HepG2 (cell line): ENCODE measurements around the gene COLGALT1. TPM values are rescaled to one million over a fixed set of nuclear protein-coding genes. Genes with fewer than 3 reads are reported as not detected.

Experiments used
- ATRX ChIP-seq: sonication (generic); formaldehyde crosslinking; IDR thresholded peaks from 2 replicates; pipeline ENCODE4 v1.4.0; 2020; ENCODE audit warnings: missing genetic modification reagents, borderline replicate concordance
- BORCS8-MEF2B ChIP-seq: sonication (generic); formaldehyde crosslinking; IDR thresholded peaks from 2 replicates; pipeline ENCODE4 v1.8.0; 2022; ENCODE audit warnings: mild to moderate bottlenecking, missing genetic modification reagents
- HIVEP1 ChIP-seq: sonication (generic); formaldehyde crosslinking; IDR thresholded peaks from 2 replicates; pipeline ENCODE4 v1.4.0; 2020; ENCODE audit warnings: mild to moderate bottlenecking, missing genetic modification reagents
- KDM5A ChIP-seq: fragments of 200-600 bp; sonication (generic); IDR thresholded peaks from 2 replicates; pipeline ENCODE4 v1.7.0; 2018; ENCODE audit warnings: antibody characterized with exemption, mild to moderate bottlenecking, low read length, borderline replicate concordance
- MZF1 ChIP-seq: sonication (generic); formaldehyde crosslinking; IDR thresholded peaks from 2 replicates; pipeline ENCODE4 v1.8.1; 2023; ENCODE audit warnings: mild to moderate bottlenecking, missing genetic modification reagents, borderline replicate concordance
- NCOA5 ChIP-seq: sonication (generic); formaldehyde crosslinking; IDR thresholded peaks from 2 replicates; pipeline ENCODE4 v1.4.0; 2020; ENCODE audit warnings: missing genetic modification reagents
- PHF8 ChIP-seq: sonication (generic); formaldehyde crosslinking; IDR thresholded peaks from 2 replicates; pipeline ENCODE4 v1.5.0; 2020; ENCODE audit warnings: missing genetic modification reagents
- RBM22 ChIP-seq: fragments of 200-400 bp; formaldehyde crosslinking; optimal IDR thresholded peaks from 2 replicates; pipeline ENCODE3; 2017; ENCODE audit warnings: mild to moderate bottlenecking, low read length, moderate library complexity
- XRCC5 ChIP-seq: fragments of 200-400 bp; formaldehyde crosslinking; optimal IDR thresholded peaks from 2 replicates; pipeline ENCODE3; 2017; ENCODE audit warnings: mild to moderate bottlenecking, low read length
- ZFAT ChIP-seq: sonication (generic); formaldehyde crosslinking; conservative IDR thresholded peaks from 2 replicates; pipeline ENCODE4 v1.8.1; 2023; ENCODE audit warnings: missing genetic modification reagents, inconsistent platforms
- ZNF317 ChIP-seq: sonication (generic); formaldehyde crosslinking; IDR thresholded peaks from 2 replicates; pipeline ENCODE4 v1.5.0; 2020; ENCODE audit warnings: mild to moderate bottlenecking, missing genetic modification reagents
- ZNF367 ChIP-seq: sonication (generic); formaldehyde crosslinking; IDR thresholded peaks from 2 replicates; pipeline ENCODE4 v1.4.0; 2020; ENCODE audit warnings: missing genetic modification reagents, borderline replicate concordance
- ZNF496 ChIP-seq: sonication (generic); formaldehyde crosslinking; IDR thresholded peaks from 2 replicates; pipeline ENCODE4 v1.8.1; 2023; ENCODE audit warnings: mild to moderate bottlenecking, moderate library complexity, missing genetic modification reagents; ENCODE audit not compliant: insufficient replicate concordance
- ZNF547 ChIP-seq: sonication (generic); formaldehyde crosslinking; IDR thresholded peaks from 2 replicates; pipeline ENCODE4 v1.5.1; 2020; ENCODE audit warnings: mild to moderate bottlenecking, missing genetic modification reagents
- ZNF557 ChIP-seq: sonication (generic); formaldehyde crosslinking; IDR thresholded peaks from 2 replicates; pipeline ENCODE4 v1.4.0; 2020; ENCODE audit warnings: missing genetic modification reagents
- ZNF598 ChIP-seq: sonication (generic); formaldehyde crosslinking; IDR thresholded peaks from 2 replicates; pipeline ENCODE4 v1.5.1; 2020; ENCODE audit warnings: mild to moderate bottlenecking, missing genetic modification reagents, borderline replicate concordance
- ZNF883 ChIP-seq: sonication (generic); formaldehyde crosslinking; IDR thresholded peaks from 2 replicates; pipeline ENCODE4 v1.5.1; 2020; ENCODE audit warnings: mild to moderate bottlenecking, missing genetic modification reagents; ENCODE audit errors: not compliant biosample characterization
- polyA plus RNA-seq, 8 experiments: library from polyadenylated mRNA; depleted of rRNA in 3 of 8; stranded (reverse) in 7 of 8; unstranded in 1 of 8; fragments of >200 nt; fragmentation: Illumina TruSeq in 4 of 8; extraction: Trizol in 4 of 8; gene quantifications; 2 replicates each; pipeline versions ENCODE4 v1.2.1 to v1.2.3, GENCODE V29; 2011 to 2016; ENCODE audit warnings: low read depth in 4 of 8, missing spikeins in 1 of 8, mixed read lengths in 1 of 8; ENCODE audit not compliant: insufficient read depth in 1 of 8
- total RNA-seq, 5 experiments: library from RNA; depleted of rRNA; stranded (reverse); fragments of >200 nt; fragmentation: Illumina TruSeq; extraction: Trizol; gene quantifications; 2 replicates each; pipeline ENCODE4 v1.2.3, GENCODE V29; 2016; ENCODE audit warnings: low read depth in 1 of 5
- TF ChIP-seq, protein P1 (sequence below): sonication (generic); formaldehyde crosslinking; IDR thresholded peaks from 2 replicates; pipeline ENCODE4 v1.4.0; 2020; ENCODE audit warnings: mild to moderate bottlenecking, missing genetic modification reagents
- TF ChIP-seq, protein P2 (sequence below), 2 experiments: sonication (generic) in 1 of 2; formaldehyde crosslinking in 1 of 2; IDR thresholded peaks; 2 replicates each; pipeline versions ENCODE4 v1.4.0 to v1.6.1; 2018 to 2020; ENCODE audit warnings: missing genetic modification reagents in 2 of 2, borderline replicate concordance in 1 of 2, low read depth in 1 of 2, mild to moderate bottlenecking in 1 of 2, missing biosample characterization in 1 of 2

The COLGALT1 gene
- total and polyA plus RNA-seq, 2 of the 13 experiments (the other 11 are each of a cell fraction or from before 2014, with no cell fraction given): 58.0 to 211 TPM

GRCh38 chr19:17555929-17556813 is 722 bp downstream of the COLGALT1 start (continued):
- TF ChIP-seq, protein P1, sequence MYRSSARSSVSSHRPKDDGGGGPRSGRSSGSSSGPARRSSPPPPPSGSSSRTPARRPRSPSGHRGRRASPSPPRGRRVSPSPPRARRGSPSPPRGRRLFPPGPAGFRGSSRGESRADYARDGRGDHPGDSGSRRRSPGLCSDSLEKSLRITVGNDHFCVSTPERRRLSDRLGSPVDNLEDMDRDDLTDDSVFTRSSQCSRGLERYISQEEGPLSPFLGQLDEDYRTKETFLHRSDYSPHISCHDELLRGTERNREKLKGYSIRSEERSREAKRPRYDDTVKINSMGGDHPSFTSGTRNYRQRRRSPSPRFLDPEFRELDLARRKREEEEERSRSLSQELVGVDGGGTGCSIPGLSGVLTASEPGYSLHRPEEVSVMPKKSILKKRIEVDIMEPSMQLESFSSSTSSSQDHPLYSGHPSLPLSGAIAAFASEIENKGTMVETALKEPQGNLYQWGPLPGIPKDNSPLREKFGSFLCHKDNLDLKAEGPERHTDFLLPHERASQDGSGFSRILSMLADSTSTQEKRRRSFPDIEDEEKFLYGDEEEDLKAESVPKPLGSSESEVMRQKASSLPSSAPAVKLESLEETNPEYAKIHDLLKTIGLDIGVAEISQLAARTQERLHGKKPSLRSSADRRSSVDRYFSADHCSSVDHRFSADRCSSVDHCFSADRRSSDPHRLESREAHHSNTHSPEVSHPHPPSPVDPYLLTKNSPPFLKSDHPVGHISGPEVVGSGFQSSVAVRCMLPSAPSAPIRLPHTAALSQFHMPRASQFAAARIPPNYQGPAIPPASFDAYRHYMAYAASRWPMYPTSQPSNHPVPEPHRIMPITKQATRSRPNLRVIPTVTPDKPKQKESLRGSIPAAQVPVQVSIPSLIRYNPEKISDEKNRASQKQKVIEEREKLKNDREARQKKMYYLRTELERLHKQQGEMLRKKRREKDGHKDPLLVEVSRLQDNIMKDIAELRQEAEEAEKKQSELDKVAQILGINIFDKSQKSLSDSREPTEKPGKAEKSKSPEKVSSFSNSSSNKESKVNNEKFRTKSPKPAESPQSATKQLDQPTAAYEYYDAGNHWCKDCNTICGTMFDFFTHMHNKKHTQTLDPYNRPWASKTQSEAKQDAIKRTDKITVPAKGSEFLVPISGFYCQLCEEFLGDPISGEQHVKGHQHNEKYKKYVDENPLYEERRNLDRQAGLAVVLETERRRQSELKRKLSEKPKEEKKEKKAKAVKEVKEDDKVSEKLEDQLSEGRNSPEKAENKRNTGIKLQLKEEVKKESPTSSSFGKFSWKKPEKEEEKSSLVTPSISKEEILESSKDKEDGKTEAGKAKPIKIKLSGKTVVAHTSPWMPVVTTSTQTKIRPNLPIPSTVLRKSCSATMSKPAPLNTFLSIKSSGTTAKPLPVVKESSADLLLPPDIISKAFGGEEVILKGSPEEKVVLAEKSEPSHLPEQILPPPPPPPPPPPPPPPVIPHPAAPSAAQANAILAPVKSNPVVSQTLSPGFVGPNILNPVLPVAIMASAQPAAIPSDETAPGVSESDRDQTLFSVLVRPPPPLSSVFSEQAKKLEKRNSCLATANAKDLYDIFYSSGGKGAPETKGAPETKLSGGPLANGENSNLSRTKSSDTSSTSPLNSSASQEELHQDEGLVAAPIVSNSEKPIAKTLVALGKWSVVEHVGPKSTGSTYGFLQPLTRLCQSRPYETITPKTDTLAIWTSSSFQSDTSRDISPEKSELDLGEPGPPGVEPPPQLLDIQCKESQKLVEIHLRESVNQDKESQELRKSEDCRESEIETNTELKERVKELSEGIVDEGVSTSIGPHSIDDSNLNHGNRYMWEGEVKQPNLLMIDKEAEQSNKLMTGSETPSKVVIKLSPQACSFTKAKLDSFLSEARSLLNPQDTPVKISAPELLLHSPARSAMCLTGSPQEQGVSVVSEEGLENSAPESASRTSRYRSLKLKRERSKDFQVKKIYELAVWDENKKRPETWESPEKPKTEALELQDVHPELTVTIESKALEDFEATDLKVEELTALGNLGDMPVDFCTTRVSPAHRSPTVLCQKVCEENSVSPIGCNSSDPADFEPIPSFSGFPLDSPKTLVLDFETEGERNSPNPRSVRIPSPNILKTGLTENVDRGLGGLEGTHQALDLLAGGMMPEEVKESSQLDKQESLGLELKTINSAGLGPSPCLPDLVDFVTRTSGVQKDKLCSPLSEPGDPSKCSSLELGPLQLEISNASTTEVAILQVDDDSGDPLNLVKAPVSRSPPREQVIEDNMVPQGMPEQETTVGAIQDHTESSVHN (CRISPR knock-in tag): no peak
- no peak for TF ChIP-seq BORCS8-MEF2B (CRISPR knock-in tag)
- no peak for TF ChIP-seq XRCC5
- no peak for TF ChIP-seq ZNF557 (CRISPR knock-in tag)
- TF ChIP-seq RBM22: no peak
- TF ChIP-seq ZNF598 (CRISPR knock-in tag): no peak
- TF ChIP-seq ZNF317: no peak; the same call in 1 of the 2 replicates
- peak; percentile 51; the same call in 1 of the 2 replicates for TF ChIP-seq HIVEP1 (CRISPR knock-in tag)
- no peak for TF ChIP-seq ZNF496 (CRISPR knock-in tag)
- TF ChIP-seq PHF8 (CRISPR knock-in tag): peak; percentile 66
- no peak for TF ChIP-seq MZF1 (CRISPR knock-in tag)
- TF ChIP-seq NCOA5 (CRISPR knock-in tag): no peak
- TF ChIP-seq ATRX (CRISPR knock-in tag): no peak
- no peak for TF ChIP-seq KDM5A
- TF ChIP-seq ZNF547: 0 out of 2 replicates have a peak, but pooled peaks have one; percentile 15
- TF ChIP-seq ZFAT (CRISPR knock-in tag): no peak
- no peak for TF ChIP-seq ZNF367 (CRISPR knock-in tag)
- TF ChIP-seq ZNF883 (CRISPR knock-in tag): no peak
- TF ChIP-seq, protein P2, sequence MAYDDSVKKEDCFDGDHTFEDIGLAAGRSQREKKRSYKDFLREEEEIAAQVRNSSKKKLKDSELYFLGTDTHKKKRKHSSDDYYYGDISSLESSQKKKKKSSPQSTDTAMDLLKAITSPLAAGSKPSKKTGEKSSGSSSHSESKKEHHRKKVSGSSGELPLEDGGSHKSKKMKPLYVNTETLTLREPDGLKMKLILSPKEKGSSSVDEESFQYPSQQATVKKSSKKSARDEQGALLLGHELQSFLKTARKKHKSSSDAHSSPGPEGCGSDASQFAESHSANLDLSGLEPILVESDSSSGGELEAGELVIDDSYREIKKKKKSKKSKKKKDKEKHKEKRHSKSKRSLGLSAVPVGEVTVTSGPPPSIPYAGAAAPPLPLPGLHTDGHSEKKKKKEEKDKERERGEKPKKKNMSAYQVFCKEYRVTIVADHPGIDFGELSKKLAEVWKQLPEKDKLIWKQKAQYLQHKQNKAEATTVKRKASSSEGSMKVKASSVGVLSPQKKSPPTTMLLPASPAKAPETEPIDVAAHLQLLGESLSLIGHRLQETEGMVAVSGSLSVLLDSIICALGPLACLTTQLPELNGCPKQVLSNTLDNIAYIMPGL (CRISPR knock-in tag; IDR thresholded peaks at IDR 0.05; ENCODE audit: borderline replicate concordance in 1 of 2, low read depth in 1 of 2): peak in 1 of 2 experiments; percentile 77; a peak in 3 of 4 replicates
